Cardiac fibroblast (primary cell): ENCODE measurements around the gene DIAPH1.

Experiments used
- DNase-seq, 2 donors: peaks; one replicate each; pipeline versions ENCODE4 v3.0.0 to v3.0.0-alpha.2; 2010; ENCODE audit warnings: low read depth in 2 of 2
- H3K4me3 ChIP-seq, 2 donors: replicated peaks in 1 of 2; 1 replicate in 1 of 2; 2 replicates in 1 of 2; pipeline ENCODE4 v1.5.1; 2011; ENCODE audit warnings: low read depth in 2 of 2, low read length in 2 of 2, mild to moderate bottlenecking in 2 of 2, moderate library complexity in 1 of 2
- CTCF ChIP-seq: IDR thresholded peaks from one replicate; pipeline ENCODE4 v1.5.1; 2011; ENCODE audit warnings: low read depth, mild to moderate bottlenecking, low read length, inconsistent platforms

DIAPH1 gene

DNA sequence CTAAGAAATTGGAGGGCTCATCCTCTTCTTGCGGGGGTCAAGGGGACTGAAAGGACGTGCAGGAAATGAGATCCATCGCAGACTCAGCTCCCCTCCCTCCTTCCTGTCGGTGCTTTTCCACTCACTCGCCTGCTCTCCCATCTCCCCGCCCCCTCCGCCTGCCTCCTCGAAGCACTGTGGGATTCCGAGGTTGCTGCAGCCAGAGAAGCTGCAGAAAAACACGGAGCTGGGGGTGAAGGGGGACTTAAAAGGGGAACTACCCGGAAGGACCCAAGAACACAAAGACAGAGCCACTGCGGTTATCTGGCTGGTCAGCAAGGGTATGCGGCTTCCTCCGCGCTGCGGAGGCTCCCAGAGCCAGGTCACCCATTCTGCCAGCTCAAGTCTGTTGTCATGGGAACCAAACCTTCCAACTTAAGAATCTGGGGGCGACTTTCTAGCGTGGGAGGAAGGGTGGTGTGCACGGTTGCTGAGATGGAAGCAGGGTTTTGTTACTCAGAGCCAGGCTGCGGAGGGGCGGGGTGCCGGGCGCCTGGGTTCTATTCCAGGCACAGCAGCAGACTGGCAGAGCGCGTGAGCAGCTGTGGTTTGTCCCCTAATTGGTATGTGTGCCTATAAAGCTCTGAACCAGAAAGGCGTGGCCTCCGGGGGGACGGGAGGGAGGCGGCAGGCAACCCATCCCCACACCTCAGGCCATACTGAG lies 105.0 kb downstream of the DIAPH1 start:
- H3K4me3 ChIP-seq = peak overlapping the region; percentile 44 to 47
- peak; percentile 86 to 92 for DNase-seq
- TF ChIP-seq CTCF = no peak

GRCh38 chr5:141512911-141513626 lies 105.7 kb downstream of the DIAPH1 start:
- TF ChIP-seq CTCF = no peak
- H3K4me3 ChIP-seq = peak overlapping the region; percentile 44 to 47
- DNase-seq = peak; percentile 40 to 55

- peak; percentile 87 for TF ChIP-seq CTCF
- DNase-seq = peak; percentile 71 to 72
- H3K4me3 ChIP-seq = peak overlapping the region; percentile 44 to 47
Observed at GRCh38 chr5:141512390-141512910, 106.3 kb downstream of the DIAPH1 start.

- DNase-seq = no peak
- no peak overlapping the region for H3K4me3 ChIP-seq
- no peak for TF ChIP-seq CTCF
Observed at GRCh38 chr5:141511771-141512325, 107.0 kb downstream of the DIAPH1 start.

DNA sequence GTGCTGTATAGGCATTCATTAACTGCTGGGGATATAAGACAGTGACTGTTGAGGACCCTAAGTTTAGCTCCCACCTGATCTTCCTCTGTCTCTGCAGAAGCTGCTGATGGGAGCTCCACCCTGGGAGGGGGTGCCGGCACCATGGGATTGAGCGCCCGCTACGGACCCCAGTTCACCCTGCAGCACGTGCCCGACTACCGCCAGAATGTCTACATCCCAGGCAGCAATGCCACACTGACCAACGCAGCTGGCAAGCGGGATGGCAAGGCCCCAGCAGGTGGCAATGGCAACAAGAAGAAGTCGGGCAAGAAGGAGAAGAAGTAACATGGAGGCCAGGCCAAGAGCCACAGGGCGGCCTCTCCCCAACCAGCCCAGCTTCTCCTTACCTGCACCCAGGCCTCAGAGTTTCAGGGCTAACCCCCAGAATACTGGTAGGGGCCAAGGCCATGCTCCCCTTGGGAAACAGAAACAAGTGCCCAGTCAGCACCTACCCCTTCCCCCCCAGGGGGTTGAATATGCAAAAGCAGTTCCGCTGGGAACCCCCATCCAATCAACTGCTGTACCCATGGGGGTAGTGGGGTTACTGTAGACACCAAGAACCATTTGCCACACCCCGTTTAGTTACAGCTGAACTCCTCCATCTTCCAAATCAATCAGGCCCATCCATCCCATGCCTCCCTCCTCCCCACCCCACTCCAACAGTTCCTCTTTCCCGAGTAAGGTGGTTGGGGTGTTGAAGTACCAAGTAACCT lies 107.8 kb downstream of the DIAPH1 start:
- TF ChIP-seq CTCF = no peak
- no peak overlapping the region for H3K4me3 ChIP-seq

GRCh38 chr5:141510160-141510559 lies 108.6 kb downstream of the DIAPH1 start:
- no peak overlapping the region for H3K4me3 ChIP-seq
- DNase-seq = no peak
- no peak for TF ChIP-seq CTCF

More for the DNA sequence above, 107.8 kb downstream of the DIAPH1 start:
- no peak for DNase-seq
